Tibial artery (tissue), 4 donors: ENCODE results near the gene TXLNG.

Experiments
- DNase-seq, 2 donors: peaks; one replicate each; pipeline ENCODE4 v3.0.0-alpha.2; 2019
- H3K27ac ChIP-seq, 2 donors: fragments of 200-600 bp; sonication (generic) in 1 of 2; 1 replicate in 1 of 2; 2 replicates in 1 of 2; pipeline ENCODE4 v1.5.1; 2018 to 2019; ENCODE audit warnings: mild to moderate bottlenecking in 1 of 2
- H3K27me3 ChIP-seq, 2 donors: fragments of 200-600 bp; sonication (generic) in 1 of 2; one replicate each; pipeline versions ENCODE4 v1.5.1 to v1.6.0; 2016 to 2019
- H3K36me3 ChIP-seq, 3 donors: fragments of 200-600 bp; sonication (generic) in 2 of 3; one replicate each; pipeline ENCODE4 v1.5.1; 2016 to 2019; ENCODE audit warnings: mild to moderate bottlenecking in 2 of 3
- H3K4me1 ChIP-seq, 4 donors: fragments of 200-600 bp; sonication (generic) in 2 of 4; 1 replicate in 3 of 4; 2 replicates in 1 of 4; pipeline ENCODE4 v1.5.1; 2016 to 2019
- H3K4me3 ChIP-seq, 2 donors: fragments of 200-600 bp; sonication (generic) in 1 of 2; 1 replicate in 1 of 2; 2 replicates in 1 of 2; pipeline ENCODE4 v1.5.1; 2018 to 2019; ENCODE audit warnings: mild to moderate bottlenecking in 2 of 2
- H3K9me3 ChIP-seq, 3 donors: fragments of 200-600 bp; sonication (generic) in 1 of 3; one replicate each; pipeline ENCODE4 v1.5.1; 2016 to 2019
- intact Hi-C: fragments of 100-400 bp; cut with DNase I; formaldehyde crosslinking; loops from one replicate; pipeline ENCODE4 v1.15.0; 2023; ENCODE audit warnings: low total_unique reads
- TF ChIP-seq, protein P1 (sequence below), 2 experiments: fragments of 200-600 bp in 1 of 2; fragments of 450-650 bp in 1 of 2; IDR thresholded peaks; one replicate each; pipeline ENCODE4 v1.5.1; 2017 to 2019; ENCODE audit warnings: antibody characterized with exemption in 2 of 2, mild to moderate bottlenecking in 1 of 2, moderate library complexity in 1 of 2

The TXLNG gene

DNA sequence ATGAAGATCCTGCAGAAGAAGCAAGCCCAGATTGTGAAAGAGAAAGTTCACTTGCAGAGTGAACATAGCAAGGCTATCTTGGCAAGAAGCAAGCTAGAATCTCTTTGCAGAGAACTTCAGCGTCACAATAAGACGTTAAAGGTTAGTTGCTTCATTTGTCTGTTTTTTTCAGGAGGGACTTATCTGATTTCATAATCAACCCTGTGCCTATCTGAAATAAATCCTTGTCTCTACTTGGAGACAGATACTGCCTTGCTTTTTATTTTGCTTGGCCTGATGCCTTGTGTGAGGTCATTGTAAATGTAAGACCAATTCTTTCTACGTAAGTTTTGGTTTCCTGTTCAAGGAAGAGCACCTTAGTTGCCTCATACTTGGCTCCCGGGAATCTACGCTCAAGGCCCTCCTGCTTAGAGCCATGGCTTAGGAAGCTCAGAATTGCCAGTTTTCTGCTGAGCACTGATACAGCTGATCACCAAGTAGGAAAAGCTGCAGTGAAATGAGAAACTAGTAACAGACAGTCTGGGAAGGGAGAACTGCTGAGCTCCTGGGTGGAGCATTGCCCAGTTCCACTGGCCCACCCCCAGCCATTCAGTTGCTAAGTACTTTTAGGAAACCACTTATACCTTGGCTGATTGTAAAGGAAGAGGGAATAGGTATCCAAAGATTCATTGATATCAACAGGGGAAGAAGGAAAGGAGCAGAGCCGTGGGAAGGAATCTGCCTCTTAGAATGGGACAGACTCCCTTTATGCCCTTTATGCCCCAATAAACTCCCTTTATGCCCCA, 42.0 kb downstream of the TXLNG start:
- Histone ChIP-seq H3K4me1 (peaks cover 0 to 23% (median 0%) of the 10 kb centered on the region in 4 donors), H3K4me3 (no peak overlapping the region), H3K9me3 (no peaks in the 10 kb centered on the region), H3K27ac (peak overlapping the region; percentile 61 to 67), H3K27me3 (no peaks in the 10 kb centered on the region), H3K36me3 (peaks cover 0 to 39% (median 18%) of the 10 kb centered on the region in 3 donors)
- DNase-seq: peak in 1 of 2 donors; percentile 50
- TF ChIP-seq, protein P1, sequence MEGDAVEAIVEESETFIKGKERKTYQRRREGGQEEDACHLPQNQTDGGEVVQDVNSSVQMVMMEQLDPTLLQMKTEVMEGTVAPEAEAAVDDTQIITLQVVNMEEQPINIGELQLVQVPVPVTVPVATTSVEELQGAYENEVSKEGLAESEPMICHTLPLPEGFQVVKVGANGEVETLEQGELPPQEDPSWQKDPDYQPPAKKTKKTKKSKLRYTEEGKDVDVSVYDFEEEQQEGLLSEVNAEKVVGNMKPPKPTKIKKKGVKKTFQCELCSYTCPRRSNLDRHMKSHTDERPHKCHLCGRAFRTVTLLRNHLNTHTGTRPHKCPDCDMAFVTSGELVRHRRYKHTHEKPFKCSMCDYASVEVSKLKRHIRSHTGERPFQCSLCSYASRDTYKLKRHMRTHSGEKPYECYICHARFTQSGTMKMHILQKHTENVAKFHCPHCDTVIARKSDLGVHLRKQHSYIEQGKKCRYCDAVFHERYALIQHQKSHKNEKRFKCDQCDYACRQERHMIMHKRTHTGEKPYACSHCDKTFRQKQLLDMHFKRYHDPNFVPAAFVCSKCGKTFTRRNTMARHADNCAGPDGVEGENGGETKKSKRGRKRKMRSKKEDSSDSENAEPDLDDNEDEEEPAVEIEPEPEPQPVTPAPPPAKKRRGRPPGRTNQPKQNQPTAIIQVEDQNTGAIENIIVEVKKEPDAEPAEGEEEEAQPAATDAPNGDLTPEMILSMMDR (IDR thresholded peaks at IDR 0.05): no peak
- intact Hi-C loops: loop anchor here (5.0 to 10.0 kb wide), 2 partner anchors 46 to 219 kb away; partner anchors contain the start of gene RBBP7

DNA sequence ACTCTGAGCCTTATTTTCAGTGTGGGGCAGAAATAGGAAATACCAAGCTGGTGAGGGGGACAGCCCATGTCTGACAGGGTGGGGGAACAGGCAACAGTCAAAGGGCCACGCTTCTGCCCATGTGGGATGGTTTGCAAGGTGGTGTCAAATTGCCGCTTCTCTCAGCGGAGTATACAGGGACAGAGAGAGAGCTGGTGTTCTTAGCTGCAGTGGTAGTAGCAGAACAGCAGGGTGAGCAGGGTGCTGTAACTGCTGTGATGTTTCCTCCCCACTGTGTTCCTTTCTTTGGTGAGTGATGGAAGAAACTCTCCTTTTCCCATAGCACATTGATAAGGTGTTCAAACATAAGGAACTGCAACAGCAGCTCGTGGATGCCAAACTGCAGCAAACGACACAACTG, 46.0 kb downstream of the TXLNG start:
- H3K4me1 ChIP-seq: peaks cover 0 to 13% (median 0%) of the 10 kb centered on the region in 4 donors
- intact Hi-C loops: no loop called here
- no peaks in the 10 kb centered on the region for H3K9me3 ChIP-seq
- peaks cover 0 to 58% (median 31%) of the 10 kb centered on the region in 3 donors for H3K36me3 ChIP-seq
- no peak overlapping the region for H3K4me3 ChIP-seq
- DNase-seq: no peak
- TF ChIP-seq, protein P1 (IDR thresholded peaks at IDR 0.05): no peak
- H3K27ac ChIP-seq: no peak overlapping the region
- no peaks in the 10 kb centered on the region for H3K27me3 ChIP-seq

DNA sequence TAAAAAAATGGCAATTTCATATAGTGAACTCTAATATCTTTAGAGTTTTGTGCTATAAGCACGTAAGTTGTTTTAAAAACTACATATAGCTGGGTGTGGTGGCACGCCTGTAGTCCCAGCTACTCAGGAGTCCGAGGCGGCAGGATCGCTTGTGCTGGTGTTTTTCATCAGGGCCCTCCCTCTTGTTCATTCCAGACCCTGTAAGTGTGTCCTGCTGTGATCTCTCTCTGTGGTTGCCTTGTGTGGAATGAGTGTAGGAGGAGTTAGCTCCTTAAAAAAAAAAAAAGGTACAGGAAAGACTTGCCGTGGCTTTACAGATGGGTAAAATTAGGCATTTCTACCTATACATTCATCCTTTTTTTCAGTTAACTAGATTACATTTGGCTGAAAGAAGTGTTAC, 48.5 kb downstream of the TXLNG start:
- DNase-seq: no peak
- TF ChIP-seq, protein P1 (IDR thresholded peaks at IDR 0.05): no peak
- no peak overlapping the region for H3K27ac ChIP-seq

DNA sequence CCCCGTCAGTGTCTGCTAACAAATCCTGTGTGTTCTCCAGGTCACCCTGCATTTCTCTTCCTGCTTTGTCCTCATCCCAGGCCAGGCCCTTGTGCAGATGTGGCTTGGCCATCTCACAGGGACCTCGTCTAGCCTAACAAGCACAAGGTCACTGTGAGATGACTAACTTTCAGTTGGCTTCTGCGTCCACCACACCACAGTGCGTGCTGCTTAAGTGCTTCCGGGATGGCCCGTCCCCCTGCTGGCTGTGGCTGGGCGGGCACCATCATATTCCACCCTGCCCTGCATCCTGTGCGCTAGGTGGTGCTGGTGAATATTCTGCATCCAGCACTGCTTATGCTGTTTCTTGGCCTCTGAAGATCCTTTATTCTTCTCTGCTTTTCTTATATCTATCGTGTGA, 50.1 kb downstream of the TXLNG start:
- peaks cover 0 to 83% (median 47%) of the 10 kb centered on the region in 3 donors for H3K36me3 ChIP-seq
- no peak for DNase-seq
- TF ChIP-seq, protein P1 (IDR thresholded peaks at IDR 0.05): peak; percentile 27
- no peak overlapping the region for H3K4me3 ChIP-seq
- peaks cover 0 to 23% (median 13%) of the 10 kb centered on the region in 4 donors for H3K4me1 ChIP-seq
- no peaks in the 10 kb centered on the region for H3K27me3 ChIP-seq
- intact Hi-C loops: no loop called here
- H3K9me3 ChIP-seq: no peaks in the 10 kb centered on the region
- no peak overlapping the region for H3K27ac ChIP-seq

More for the DNA sequence above, 48.5 kb downstream of the TXLNG start:
- Histone ChIP-seq H3K4me3 (no peak overlapping the region), H3K27me3 (no peaks in the 10 kb centered on the region), H3K9me3 (no peaks in the 10 kb centered on the region), H3K4me1 (peaks cover 0 to 20% (median 12%) of the 10 kb centered on the region in 4 donors), H3K36me3 (peaks cover 0 to 70% (median 35%) of the 10 kb centered on the region in 3 donors)
- intact Hi-C loops: no loop called here

DNA sequence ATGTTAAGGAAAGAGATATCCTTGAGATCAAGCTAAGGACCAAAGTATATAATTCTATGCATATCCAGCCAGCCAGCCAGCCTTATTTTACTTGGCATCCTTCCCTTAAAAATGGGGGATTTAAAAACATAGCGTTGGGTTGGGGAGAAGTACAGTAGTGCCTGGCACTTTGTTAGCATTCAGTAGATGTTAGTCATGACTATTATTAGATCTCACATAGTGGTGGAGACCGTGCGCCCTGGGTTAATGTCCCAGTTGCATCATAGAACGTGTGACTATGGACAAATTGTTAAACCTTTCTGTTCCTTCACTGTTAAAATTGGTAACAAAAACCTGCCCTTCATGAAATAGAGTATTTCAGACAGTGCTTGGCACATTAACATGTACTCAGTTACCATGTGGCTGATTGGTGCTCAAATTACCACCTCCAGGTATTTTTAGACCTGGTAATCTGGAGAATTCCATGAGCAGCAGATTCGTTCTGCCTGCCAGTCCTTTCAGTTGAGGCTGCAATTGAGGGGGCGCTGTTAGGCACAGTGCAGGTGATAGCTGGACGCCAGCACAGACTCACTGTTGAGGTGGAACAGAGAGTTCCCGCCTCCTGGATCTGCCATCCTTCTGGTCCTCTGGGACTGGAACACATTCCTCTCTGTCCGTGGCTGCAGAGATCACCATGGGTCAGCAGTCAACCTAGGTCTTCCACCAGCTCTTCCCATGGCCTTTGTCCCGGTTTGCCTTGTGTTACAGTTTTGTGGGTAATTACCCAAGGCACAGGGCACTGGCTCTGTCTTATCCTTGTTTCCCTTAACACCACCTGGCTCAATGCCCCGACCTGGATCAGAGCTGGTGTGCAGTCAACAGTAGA, 52.2 kb downstream of the TXLNG start:
- intact Hi-C loops: no loop called here
- TF ChIP-seq, protein P1 (IDR thresholded peaks at IDR 0.05): no peak

More for the DNA sequence above, 52.2 kb downstream of the TXLNG start:
- peak; percentile 30 to 73 for DNase-seq
- Histone ChIP-seq H3K4me1 (peaks cover 0 to 31% (median 13%) of the 10 kb centered on the region in 4 donors), H3K36me3 (peaks cover 0 to 83% (median 54%) of the 10 kb centered on the region in 3 donors), H3K9me3 (no peaks in the 10 kb centered on the region), H3K4me3 (no peak overlapping the region), H3K27ac (peak overlapping the region; percentile 60 to 64), H3K27me3 (no peaks in the 10 kb centered on the region)
